Trophoblast cell (in vitro differentiated cells and primary cell): ENCODE results near the gene TNIK.
"Not testable (repeated sequence)": the region's sequence is repeated elsewhere in the genome, so short reads cannot be mapped to it uniquely, and the experiment has no call there.

Source experiments
- DNase-seq, 2 donors: peaks; one replicate each; pipeline ENCODE4 v3.0.0-alpha.2; 2016
- H2AFZ ChIP-seq: 2 replicates; pipeline ENCODE4 v1.6.1; 2013; ENCODE audit warnings: low read length, moderate library complexity, mild to moderate bottlenecking; ENCODE audit not compliant: insufficient read depth, poor library complexity
- H2AK5ac ChIP-seq: 2 replicates; pipeline ENCODE4 v1.6.1; 2013; ENCODE audit warnings: mild to moderate bottlenecking, low read length
- H2BK120ac ChIP-seq: 2 replicates; pipeline ENCODE4 v1.6.1; 2013; ENCODE audit warnings: low read length, mild to moderate bottlenecking, moderate library complexity; ENCODE audit not compliant: insufficient read depth, poor library complexity
- H2BK12ac ChIP-seq: 2 replicates; pipeline ENCODE4 v1.6.1; 2013; ENCODE audit warnings: mild to moderate bottlenecking, low read length, moderate library complexity
- H2BK5ac ChIP-seq: 2 replicates; pipeline ENCODE4 v1.6.1; 2013; ENCODE audit warnings: low read length, low read depth, moderate library complexity, mild to moderate bottlenecking; ENCODE audit not compliant: poor library complexity
- H3K14ac ChIP-seq: 2 replicates; pipeline ENCODE4 v1.6.1; 2013; ENCODE audit warnings: mild to moderate bottlenecking, low read length
- H3K18ac ChIP-seq: 2 replicates; pipeline ENCODE4 v1.6.1; 2013; ENCODE audit warnings: mild to moderate bottlenecking, low read length
- H3K23ac ChIP-seq: 2 replicates; pipeline ENCODE4 v1.6.1; 2013; ENCODE audit warnings: low read length
- H3K27ac ChIP-seq: 2 replicates; pipeline ENCODE4 v1.5.1; 2013; ENCODE audit warnings: low read depth, mild to moderate bottlenecking, inconsistent platforms, low read length, moderate library complexity
- H3K27me3 ChIP-seq: 2 replicates; pipeline ENCODE4 v1.6.1; 2013; ENCODE audit warnings: inconsistent platforms, mild to moderate bottlenecking, low read length, moderate library complexity; ENCODE audit not compliant: insufficient read depth
- H3K36me3 ChIP-seq, 2 experiments: 1 replicate in 1 of 2; 2 replicates in 1 of 2; pipeline ENCODE4 v1.6.1; 2013; ENCODE audit warnings: low read length in 2 of 2, mild to moderate bottlenecking in 2 of 2, moderate library complexity in 1 of 2; ENCODE audit not compliant: insufficient read depth in 2 of 2, control insufficient read depth in 1 of 2
- H3K4ac ChIP-seq: 2 replicates; pipeline ENCODE4 v1.6.1; 2013; ENCODE audit warnings: low read depth, mild to moderate bottlenecking, low read length, moderate library complexity
- H3K4me1 ChIP-seq, 2 experiments: 1 replicate in 1 of 2; 2 replicates in 1 of 2; pipeline ENCODE4 v1.6.1; 2013; ENCODE audit warnings: low read length in 2 of 2, mild to moderate bottlenecking in 2 of 2, moderate library complexity in 1 of 2; ENCODE audit not compliant: insufficient read depth in 2 of 2, control insufficient read depth in 1 of 2
- H3K4me2 ChIP-seq: 2 replicates; pipeline ENCODE4 v1.6.1; 2013; ENCODE audit warnings: inconsistent platforms, mild to moderate bottlenecking, low read length, moderate library complexity
- H3K4me3 ChIP-seq: 2 replicates; pipeline ENCODE4 v1.5.1; 2013; ENCODE audit warnings: mild to moderate bottlenecking, low read depth, low read length, inconsistent platforms
- H3K79me1 ChIP-seq: one replicate; pipeline ENCODE4 v1.6.1; 2013; ENCODE audit warnings: low read length
- H3K79me2 ChIP-seq: 2 replicates; pipeline ENCODE4 v1.6.1; 2013; ENCODE audit warnings: low read length, mild to moderate bottlenecking; ENCODE audit not compliant: control insufficient read depth, insufficient read depth, poor library complexity
- H3K9ac ChIP-seq: 2 replicates; pipeline ENCODE4 v1.6.1; 2013; ENCODE audit warnings: mild to moderate bottlenecking, low read length
- H3K9me3 ChIP-seq: 2 replicates; pipeline ENCODE4 v1.6.1; 2013; ENCODE audit warnings: low read depth, mild to moderate bottlenecking, control low read depth, inconsistent platforms, low read length; ENCODE audit not compliant: insufficient read depth
- H4K12ac ChIP-seq: 2 replicates; pipeline ENCODE4 v1.6.1; 2013; ENCODE audit warnings: low read depth, mild to moderate bottlenecking, low read length, moderate library complexity
- H4K8ac ChIP-seq: 2 replicates; pipeline ENCODE4 v1.6.1; 2013; ENCODE audit warnings: low read depth, mild to moderate bottlenecking, low read length, moderate library complexity
- H4K91ac ChIP-seq: one replicate; pipeline ENCODE4 v1.6.1; 2013; ENCODE audit warnings: low read depth, mild to moderate bottlenecking, low read length, moderate library complexity
- WGBS: extraction: QIAGEN DNeasy Blood & Tissue Kit; methylation state at CpG from one replicate; pipeline ENCODE4 v1.1.7; 2013; ENCODE audit warnings: missing lambda C conversion rate; ENCODE audit not compliant: insufficient read length, insufficient coverage; ENCODE audit errors: extremely low coverage; 5-methylcytosine and 5-hydroxymethylcytosine counted together

The TNIK gene

DNA sequence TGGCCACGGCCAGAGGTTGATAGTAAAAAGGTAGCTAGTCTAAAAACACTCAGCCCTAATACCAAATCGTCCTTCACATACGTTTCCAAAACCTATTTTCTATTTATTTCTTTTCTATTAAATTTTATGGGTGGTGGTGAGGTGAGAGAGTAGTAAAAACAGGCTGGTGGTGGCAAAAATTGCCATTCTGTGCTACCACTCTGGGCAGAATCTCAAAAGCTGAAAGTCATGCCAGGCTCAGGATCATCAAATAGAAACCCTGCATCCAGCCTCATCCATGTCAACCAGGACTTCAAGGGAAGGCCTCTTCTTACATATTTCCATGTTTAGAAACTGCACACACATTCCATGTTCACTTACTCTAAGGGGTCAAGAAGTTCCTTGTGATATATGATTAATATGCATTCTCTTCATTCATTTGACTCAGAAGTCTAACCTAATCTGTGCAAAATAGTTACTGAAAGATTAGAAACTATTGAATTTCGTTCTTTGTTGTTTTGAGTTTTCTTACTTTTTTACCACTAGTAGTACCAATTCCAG, 153.1 kb downstream of the TNIK start:
- Histone ChIP-seq H2BK5ac (no peak overlapping the region), H3K9ac (no peak overlapping the region), H2AK5ac (no peak overlapping the region), H3K79me2 (no peaks in the 10 kb centered on the region), H2BK120ac (no peak overlapping the region), H3K23ac (no peak overlapping the region), H4K12ac (no peak overlapping the region), H3K27ac (no peak overlapping the region), H2AFZ (no peak overlapping the region), H3K27me3 (no peaks in the 10 kb centered on the region), H3K36me3 (no peaks in the 10 kb centered on the region), H3K14ac (no peak overlapping the region), H2BK12ac (no peak overlapping the region), H3K9me3 (no peaks in the 10 kb centered on the region), H3K4ac (no peak overlapping the region), H3K4me1 (no peaks in the 10 kb centered on the region), H3K79me1 (no peaks in the 10 kb centered on the region), H3K4me2 (no peak overlapping the region), H3K18ac (no peak overlapping the region), H4K8ac (no peak overlapping the region), H3K4me3 (no peak overlapping the region), H4K91ac (no peak overlapping the region)
- DNase-seq: no peak
- 100% methylated on average over 2 of the region's 4 CpGs for WGBS

DNA sequence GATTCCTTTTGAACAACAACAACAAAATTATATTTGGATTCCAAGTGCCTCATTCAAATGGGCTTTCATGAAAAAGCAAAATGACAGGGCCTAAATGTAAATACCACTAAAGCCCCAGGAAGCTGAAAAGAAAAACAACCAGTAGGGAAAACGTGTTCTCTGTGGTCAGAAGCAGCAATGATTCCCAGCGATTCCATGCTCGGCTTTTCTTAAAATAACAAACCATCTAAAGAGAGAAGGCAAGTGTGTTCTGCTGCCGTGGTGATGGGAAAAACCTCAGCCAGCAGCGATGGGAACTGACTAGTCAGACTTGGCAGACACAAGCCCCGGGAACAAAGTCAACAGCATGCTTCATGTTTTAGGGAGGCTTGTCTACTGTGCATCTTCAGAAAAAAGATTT, 153.6 kb downstream of the TNIK start:
- H3K4ac ChIP-seq: no peak overlapping the region
- H3K9ac ChIP-seq: no peak overlapping the region
- H3K4me3 ChIP-seq: no peak overlapping the region
- no peaks in the 10 kb centered on the region for H3K36me3 ChIP-seq
- DNase-seq: no peak
- no peak overlapping the region for H2AFZ ChIP-seq
- H3K27ac ChIP-seq: no peak overlapping the region
- H3K4me2 ChIP-seq: no peak overlapping the region
- H4K12ac ChIP-seq: no peak overlapping the region
- H2BK120ac ChIP-seq: no peak overlapping the region
- H3K79me2 ChIP-seq: no peaks in the 10 kb centered on the region
- WGBS: no CpG with 5 or more reads among the region's 6 CpGs
- no peak overlapping the region for H2AK5ac ChIP-seq
- no peak overlapping the region for H4K91ac ChIP-seq
- no peak overlapping the region for H2BK5ac ChIP-seq
- no peaks in the 10 kb centered on the region for H3K4me1 ChIP-seq
- H3K27me3 ChIP-seq: no peaks in the 10 kb centered on the region
- H2BK12ac ChIP-seq: no peak overlapping the region
- no peak overlapping the region for H4K8ac ChIP-seq
- no peak overlapping the region for H3K14ac ChIP-seq
- H3K18ac ChIP-seq: no peak overlapping the region
- H3K79me1 ChIP-seq: no peaks in the 10 kb centered on the region
- H3K23ac ChIP-seq: no peak overlapping the region
- no peaks in the 10 kb centered on the region for H3K9me3 ChIP-seq

DNA sequence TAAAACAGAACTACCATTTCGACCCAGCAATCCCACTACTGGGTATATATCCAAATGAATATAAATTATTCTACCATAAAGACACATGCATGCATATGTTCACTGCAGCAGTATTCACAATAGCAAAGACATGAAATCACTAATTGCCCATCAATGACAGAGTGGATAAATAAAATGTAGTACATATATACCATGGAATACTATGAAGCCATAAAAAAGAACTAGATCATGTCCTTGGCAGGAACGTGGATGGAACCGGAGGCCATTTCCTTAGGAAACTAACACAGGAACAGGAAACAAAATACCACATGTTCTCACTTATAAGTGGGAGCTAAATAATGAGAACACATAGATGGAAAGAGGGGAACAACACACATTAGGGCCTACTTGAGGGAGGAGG, 154.4 kb downstream of the TNIK start:
- not testable (repeated sequence) for H2BK120ac ChIP-seq, H3K4me2 ChIP-seq, H4K8ac ChIP-seq, H3K4ac ChIP-seq, H3K36me3 ChIP-seq, H3K27ac ChIP-seq, H3K4me1 ChIP-seq, H3K27me3 ChIP-seq, H4K91ac ChIP-seq, H2BK12ac ChIP-seq, H3K79me1 ChIP-seq, H3K18ac ChIP-seq, H3K14ac ChIP-seq, H3K23ac ChIP-seq, H3K9me3 ChIP-seq, H2BK5ac ChIP-seq, H3K4me3 ChIP-seq, H2AFZ ChIP-seq, H4K12ac ChIP-seq, H2AK5ac ChIP-seq, H3K9ac ChIP-seq, H3K79me2 ChIP-seq, DNase-seq
- no CpG with 5 or more reads among the region's 3 CpGs for WGBS

DNA sequence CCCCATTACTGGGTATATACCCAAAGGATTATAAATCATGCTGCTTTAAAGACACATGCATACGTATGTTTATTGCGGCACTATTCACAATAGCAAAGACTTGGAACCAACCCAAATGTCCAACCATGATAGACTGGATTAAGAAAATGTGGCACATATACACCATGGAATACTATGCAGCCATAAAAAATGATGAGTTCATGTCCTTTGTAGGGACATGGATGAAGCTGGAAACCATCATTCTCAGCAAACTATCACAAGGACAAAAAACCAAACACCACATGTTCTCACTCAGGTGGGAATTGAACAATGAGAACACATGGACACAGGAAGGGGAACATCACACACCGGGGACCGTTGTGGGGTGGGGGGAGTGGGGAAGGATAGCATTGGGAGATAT, 155.7 kb downstream of the TNIK start:
- not testable (repeated sequence) for H2BK5ac ChIP-seq, H3K18ac ChIP-seq, H3K27me3 ChIP-seq, H3K27ac ChIP-seq, H3K36me3 ChIP-seq, H3K9ac ChIP-seq, H3K4me2 ChIP-seq, H4K12ac ChIP-seq, H2AK5ac ChIP-seq, H3K9me3 ChIP-seq, H3K79me2 ChIP-seq, H4K91ac ChIP-seq, H3K4me3 ChIP-seq, H3K4ac ChIP-seq, H3K23ac ChIP-seq, H3K4me1 ChIP-seq, H2BK12ac ChIP-seq, H3K79me1 ChIP-seq, H4K8ac ChIP-seq, H2AFZ ChIP-seq, H3K14ac ChIP-seq, H2BK120ac ChIP-seq, DNase-seq
- no CpG with 5 or more reads among the region's 4 CpGs for WGBS
